ENCODE measurements around the gene ARHGAP26.

The ARHGAP26 gene, protein sequence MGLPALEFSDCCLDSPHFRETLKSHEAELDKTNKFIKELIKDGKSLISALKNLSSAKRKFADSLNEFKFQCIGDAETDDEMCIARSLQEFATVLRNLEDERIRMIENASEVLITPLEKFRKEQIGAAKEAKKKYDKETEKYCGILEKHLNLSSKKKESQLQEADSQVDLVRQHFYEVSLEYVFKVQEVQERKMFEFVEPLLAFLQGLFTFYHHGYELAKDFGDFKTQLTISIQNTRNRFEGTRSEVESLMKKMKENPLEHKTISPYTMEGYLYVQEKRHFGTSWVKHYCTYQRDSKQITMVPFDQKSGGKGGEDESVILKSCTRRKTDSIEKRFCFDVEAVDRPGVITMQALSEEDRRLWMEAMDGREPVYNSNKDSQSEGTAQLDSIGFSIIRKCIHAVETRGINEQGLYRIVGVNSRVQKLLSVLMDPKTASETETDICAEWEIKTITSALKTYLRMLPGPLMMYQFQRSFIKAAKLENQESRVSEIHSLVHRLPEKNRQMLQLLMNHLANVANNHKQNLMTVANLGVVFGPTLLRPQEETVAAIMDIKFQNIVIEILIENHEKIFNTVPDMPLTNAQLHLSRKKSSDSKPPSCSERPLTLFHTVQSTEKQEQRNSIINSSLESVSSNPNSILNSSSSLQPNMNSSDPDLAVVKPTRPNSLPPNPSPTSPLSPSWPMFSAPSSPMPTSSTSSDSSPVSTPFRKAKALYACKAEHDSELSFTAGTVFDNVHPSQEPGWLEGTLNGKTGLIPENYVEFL

DNA sequence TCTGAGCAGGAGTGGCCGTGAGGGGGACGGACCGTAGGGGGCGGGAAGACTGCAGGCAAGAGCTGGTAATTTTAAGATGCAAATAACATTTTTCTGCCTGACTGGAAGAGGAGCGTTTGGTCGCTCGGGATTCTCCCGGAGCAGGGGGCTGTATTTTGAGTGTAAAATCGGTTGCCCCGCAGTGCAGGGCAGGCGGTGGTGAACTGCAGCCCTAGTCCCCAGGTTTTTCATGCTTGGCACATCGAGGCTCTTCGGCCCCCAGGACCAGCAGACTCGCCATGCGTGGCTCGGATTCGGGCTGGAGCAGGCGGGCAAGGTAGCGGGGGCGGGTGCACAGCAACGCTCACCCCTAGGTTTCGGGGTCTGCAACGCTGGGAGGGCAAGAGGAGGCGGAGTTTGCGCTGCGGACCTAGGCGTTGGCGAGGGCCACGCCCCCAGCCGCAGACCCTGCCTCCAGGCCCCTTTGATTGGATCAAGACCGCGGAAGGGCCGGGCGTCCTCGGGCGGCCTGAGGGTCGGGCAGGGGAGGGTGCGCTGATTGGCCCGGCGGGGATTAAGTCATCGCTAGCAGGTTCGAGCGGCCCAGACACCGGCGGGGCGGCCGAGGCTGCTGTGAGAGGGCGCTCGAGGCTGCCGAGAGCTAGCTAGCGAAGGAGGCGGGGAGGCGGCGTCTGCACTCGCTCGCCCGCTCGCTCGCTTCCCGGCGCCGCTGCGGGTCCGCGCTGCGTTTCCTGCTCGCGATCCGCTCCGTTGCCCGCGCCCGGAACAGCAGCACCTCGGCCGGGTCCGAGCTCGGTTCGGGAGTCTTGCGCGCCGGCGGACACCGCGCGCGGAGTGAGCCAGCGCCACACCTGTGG lies at the start of gene ARHGAP26:
ARHGAP26 (plus strand) TSS at position 585 of the 857 bp plus-strand sequence. CDS start 385 bp downstream, outside the sequence.
- peak; percentile 93 to 95 for DNase-seq

DNA sequence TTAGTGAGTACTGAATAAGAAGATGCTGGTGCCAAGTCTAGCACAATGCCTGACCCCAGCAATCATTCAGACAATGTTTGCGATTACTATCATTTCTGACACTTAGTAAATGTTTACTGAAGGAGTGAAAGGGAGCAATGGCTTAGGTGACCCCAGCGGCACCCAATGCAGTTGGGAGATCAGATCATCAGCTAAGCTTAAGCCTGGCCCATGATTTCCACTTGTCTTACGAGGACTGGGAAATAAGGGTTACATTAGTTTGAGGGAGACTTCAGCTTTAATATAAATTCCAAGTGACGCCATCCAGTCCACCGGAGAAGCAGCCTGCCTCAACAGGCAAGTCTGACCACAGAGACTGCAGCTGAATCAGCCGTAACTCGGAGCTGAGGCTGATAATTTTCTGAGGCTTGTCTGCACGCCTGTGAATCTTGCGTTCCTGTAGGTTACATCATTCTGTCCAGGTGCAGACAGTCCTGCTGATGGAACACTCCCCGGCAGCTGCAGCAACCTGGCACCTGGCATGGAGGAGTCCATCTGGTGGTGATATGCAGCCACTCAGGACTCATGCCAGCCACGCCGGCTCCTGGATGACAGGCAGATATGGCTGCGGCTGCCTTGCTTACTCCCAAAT lies 49.4 kb upstream of the ARHGAP26 start:
- DNase-seq = no peak

- no peak for DNase-seq
Observed at GRCh38 chr5:142722146-142722545, 48.0 kb upstream of the ARHGAP26 start.

DNA sequence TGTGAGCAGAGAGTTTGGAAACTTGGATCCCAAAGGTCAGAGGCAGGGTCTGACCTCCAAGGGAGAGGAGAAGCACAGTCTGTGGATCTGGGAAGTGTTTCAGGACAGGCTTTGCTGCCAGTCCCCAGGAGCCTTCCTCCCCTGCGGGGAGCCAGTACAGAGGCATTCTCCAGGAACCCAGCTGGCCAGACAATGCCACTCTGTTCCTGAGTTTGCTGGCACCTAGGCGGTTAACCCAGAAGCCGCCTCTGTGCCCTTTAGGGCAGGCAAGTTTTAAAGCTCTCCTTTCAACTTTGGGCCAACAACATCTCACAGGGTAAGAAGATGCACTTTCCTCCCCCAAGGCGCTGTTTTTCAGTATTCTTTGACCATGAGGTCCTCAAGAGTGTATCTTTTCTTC lies 47.3 kb upstream of the ARHGAP26 start:
- no peak for DNase-seq

DNA sequence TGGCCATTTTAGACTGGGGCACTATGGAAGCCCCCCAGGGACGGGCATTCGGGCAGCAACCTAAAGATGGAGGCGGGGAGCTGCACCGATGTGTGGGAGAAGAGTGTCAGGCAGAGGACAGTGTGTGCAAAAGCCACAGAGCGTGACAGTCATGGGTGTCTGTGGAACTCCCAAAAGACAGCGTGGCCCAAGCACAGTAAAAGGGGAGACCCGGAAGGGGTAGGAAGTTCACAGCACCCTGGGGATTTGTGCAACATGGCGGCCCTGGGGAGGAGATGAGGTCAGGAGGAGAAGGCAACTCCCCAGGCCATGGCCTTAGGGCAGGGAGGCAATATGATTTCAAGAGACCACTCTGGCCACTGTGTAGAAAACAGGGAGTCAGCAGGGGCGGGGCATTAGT lies 45.4 kb upstream of the ARHGAP26 start:
- no peak for DNase-seq

GRCh38 chr5:142725231-142726187 lies 44.7 kb upstream of the ARHGAP26 start:
- no peak for DNase-seq

DNA sequence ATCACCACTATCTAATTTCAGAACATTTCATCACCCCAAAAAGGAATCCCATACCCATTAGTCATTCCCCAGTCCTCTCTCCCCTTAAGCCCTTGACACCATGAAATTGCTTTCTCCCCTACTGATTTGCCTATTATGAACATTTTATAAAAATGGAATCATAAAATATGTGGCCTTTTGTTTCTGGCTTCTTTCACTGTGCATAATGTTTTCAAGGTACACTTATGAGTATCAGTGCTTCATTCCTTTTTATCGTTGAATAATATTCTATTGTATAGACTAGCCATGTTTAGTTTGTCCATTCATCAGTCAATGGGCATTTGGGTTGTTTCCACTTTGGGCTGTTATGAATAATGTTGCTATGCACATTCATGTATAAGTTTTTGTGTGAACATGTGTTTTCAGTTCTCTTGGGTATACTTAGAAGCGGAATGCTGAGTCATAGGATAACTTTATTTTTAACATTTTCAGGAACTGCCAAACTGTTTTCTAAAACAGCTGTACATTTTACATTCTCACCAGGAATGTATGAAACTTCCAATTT lies 43.9 kb upstream of the ARHGAP26 start:
- DNase-seq = no peak

DNA sequence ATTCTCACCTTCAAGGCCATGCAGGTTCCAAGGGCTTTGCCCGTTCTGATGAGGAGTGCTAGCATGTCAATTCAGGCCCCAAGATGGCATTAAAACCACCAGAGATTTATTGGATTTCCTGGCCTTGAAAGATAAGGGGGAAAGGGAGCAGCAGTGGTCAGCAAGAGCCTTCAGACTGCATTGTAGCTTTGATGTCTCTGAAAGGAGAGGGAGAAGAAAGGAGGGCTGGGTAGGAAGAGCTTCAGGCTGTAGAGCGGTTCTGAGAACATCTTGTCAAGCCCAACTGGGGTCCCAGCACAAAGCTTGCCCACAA lies 42.5 kb upstream of the ARHGAP26 start:
- DNase-seq = no peak

GRCh38 chr5:142735323-142736246 lies 34.6 kb upstream of the ARHGAP26 start:
- no peak for DNase-seq

DNA sequence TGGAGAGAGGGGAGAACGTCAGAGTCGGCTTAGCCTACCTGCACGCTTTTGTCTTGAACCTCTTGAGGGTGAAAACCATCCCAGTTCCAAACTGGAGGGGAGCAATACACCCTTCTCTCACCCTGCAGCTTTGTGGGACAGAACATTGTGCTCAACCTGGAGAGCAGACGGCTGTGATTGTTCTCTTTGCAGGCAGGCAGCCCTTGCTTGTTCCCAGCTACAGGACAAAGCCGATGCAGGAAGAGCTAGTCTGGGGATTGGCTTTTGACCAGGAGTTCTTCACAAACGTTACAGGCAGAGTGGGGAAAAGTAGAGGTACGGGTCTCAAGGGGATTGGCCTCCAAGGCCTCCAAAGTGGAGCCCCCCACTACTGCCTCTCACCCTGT lies 33.9 kb upstream of the ARHGAP26 start:
- DNase-seq = no peak

- DNase-seq = peak in 1 of 2 donors; percentile 12
Observed at GRCh38 chr5:142737179-142737578, 33.0 kb upstream of the ARHGAP26 start.

DNA sequence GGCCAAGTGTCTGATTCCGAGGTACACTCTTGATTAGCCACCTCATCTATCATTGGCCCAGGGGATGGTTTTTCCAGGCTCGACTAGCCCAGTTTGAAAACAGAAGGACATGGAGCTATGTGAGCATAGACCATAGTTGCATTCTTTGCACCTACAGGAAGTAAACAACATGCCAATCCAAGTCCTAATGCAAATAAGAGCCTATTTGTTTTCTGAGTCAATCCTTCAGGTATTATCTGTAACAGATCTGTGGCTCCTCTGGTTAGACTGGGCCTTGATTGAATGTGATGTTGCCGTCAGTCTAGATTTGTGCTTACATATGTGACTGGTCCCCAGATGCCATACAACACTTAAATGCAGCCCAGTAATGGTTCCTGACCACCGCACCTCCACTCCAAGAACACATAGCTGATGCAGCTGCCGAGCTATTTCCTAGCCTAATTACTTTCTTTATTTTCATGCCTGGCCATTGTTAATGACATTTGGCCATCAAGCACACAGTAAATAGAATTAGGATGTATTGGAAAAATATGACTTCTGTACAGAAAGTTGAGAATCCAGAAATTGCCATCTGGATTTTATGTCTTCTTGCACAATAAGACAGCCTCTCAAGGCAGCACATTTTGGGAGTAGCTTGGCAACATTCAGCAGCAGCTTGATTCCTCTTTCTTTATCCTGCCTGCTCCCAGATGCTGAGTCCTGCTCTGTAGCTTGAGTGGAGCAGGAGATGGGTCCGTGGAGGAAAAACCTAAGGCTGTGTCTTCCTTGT lies 29.5 kb upstream of the ARHGAP26 start:
- DNase-seq = no peak

DNA sequence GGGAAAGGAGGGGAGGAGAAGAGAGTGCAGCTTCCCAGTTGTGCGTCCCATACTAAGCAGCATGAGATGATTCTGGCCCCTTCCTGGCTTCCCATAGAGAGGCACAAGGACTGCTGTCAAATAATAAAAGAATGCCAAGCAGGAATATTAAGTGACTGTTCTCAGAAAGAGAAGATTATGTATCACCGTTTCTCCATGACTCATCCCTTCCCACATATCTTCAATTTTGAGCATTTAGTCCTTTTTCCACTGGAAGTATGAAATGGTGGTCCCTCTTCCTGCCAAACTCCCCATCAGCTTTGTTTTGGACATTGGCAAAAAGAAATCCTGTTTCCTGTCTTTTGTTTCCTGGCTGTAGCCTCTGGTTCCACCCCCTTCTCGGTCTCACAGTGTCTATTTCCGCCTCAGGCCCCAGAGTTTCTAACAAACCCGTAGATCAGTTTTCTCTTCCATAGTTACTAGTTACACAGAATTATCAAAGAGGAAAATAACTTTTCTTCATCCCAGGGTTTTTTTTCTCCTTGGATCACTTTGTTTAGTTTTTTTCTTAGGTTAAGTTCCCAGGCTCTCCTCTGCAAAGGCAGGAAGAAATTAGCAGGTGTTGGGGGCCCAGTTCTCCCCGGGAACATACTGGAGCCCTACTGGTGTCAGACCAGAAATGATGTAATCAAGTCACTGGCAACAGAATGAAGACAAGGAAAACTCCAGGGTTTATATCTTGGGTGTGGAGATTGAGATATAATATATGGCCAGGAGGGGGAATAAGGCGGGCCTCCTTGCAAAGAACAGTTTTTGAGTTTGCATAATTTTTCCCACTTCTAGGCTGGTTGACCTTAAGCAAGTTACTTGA lies 26.4 kb upstream of the ARHGAP26 start:
- DNase-seq = no peak

DNA sequence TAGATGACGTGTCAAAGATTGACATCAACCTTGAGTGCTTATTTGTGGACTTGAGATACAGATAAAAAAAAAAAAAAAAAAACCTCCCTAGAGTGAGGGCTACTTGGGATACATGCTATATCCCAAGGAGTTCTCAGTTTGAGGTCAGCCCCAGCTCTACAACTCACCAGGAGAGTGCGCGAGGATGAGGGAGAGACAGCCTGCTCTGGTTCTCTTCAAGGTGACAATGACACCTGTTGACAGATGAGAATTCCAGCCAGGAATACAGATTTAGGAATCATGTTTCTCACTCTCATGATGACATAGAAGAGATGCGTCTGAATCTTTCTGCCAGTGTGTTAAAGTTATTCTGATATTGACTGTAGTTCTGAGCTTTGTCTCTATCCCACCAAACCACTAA lies 24.9 kb upstream of the ARHGAP26 start:
- DNase-seq = no peak

- no peak for DNase-seq
Observed at GRCh38 chr5:142746532-142747433, 23.4 kb upstream of the ARHGAP26 start.

GRCh38 chr5:142748132-142748531 lies 22.0 kb upstream of the ARHGAP26 start:
- DNase-seq = no peak

DNA sequence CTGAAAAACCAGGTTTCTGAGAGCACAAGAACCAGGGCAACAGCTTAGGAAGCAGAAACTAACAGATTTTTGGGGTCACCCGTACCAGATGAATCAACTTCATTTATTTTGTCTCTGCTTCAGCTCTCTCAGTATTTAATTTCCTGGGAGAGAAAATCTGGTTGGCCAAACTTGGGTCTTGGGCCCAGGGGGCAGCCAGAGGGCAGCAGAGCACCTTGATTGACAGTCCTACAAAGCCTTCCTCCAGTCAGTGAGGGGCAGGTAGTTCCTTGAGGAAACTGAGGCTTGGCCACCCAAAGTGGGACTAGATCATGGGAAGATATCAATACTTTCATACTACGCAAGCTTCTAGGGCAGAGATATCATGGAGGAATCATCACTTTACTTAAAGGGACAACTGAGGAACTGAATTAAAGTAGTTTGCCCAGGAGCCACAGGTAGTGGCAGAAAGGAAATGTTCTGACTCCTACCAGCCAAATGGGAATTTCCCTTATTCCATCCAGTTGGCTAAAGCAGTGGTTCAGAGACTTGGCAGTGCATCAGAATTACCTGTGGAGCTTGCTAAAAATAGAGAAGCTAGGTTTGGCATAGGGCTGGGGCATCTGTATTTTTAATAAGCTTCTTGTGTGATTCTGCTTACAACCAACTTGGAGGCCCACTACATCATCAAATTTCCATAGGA lies 21.5 kb upstream of the ARHGAP26 start:
- DNase-seq = peak; percentile 55 to 66

All from CD4-positive, alpha-beta T cell treated with Interleukin-4 for 1 hour (primary cell).